Tibial nerve (tissue), 4 donors: ENCODE measurements around the gene HES4.

Experiments
- EP300 ChIP-seq, 2 donors: sonication (generic); formaldehyde crosslinking; IDR thresholded peaks; one replicate each; pipeline ENCODE4 v1.6.1; 2017; ENCODE audit warnings: antibody characterized with exemption in 2 of 2, mild to moderate bottlenecking in 1 of 2
- POLR2A ChIP-seq, 2 donors: fragments of 450-650 bp; IDR thresholded peaks; one replicate each; pipeline ENCODE4 v1.6.1; 2017; ENCODE audit warnings: antibody characterized with exemption in 2 of 2, mild to moderate bottlenecking in 2 of 2, moderate library complexity in 2 of 2
- TF ChIP-seq, protein P1 (sequence below), 5 experiments: fragments of 200-600 bp in 3 of 5; fragments of 450-650 bp in 2 of 5; sonication (generic) in 3 of 5; IDR thresholded peaks; one replicate each; pipeline ENCODE4 v1.5.1; 2016 to 2019; ENCODE audit warnings: antibody characterized with exemption in 5 of 5, mild to moderate bottlenecking in 3 of 5, moderate library complexity in 2 of 5

DNA sequence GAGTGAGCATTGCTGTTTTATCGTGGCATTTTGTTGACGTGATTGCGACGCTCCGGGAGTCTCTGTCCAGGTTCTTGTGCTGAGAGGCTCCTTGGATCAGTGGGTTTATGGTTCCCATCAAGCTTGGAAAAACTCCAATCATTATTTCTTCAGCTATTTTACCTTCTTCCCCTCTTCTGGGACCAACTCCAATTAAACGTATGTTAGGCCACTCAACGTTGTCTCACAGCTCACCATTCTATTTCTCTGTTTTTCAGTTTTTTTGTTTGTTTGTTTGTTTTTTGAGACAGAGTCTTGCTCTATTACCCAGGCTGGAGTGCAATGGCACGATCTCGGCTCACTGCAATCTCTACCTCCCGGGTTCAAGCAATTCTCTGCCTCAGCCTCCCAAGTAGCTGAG is 8.0 kb downstream of the HES4 start:
- TF ChIP-seq, protein P1, sequence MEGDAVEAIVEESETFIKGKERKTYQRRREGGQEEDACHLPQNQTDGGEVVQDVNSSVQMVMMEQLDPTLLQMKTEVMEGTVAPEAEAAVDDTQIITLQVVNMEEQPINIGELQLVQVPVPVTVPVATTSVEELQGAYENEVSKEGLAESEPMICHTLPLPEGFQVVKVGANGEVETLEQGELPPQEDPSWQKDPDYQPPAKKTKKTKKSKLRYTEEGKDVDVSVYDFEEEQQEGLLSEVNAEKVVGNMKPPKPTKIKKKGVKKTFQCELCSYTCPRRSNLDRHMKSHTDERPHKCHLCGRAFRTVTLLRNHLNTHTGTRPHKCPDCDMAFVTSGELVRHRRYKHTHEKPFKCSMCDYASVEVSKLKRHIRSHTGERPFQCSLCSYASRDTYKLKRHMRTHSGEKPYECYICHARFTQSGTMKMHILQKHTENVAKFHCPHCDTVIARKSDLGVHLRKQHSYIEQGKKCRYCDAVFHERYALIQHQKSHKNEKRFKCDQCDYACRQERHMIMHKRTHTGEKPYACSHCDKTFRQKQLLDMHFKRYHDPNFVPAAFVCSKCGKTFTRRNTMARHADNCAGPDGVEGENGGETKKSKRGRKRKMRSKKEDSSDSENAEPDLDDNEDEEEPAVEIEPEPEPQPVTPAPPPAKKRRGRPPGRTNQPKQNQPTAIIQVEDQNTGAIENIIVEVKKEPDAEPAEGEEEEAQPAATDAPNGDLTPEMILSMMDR (IDR thresholded peaks at IDR 0.05), result no peak
- TF ChIP-seq POLR2A (IDR thresholded peaks at IDR 0.05) (no peak), EP300 (IDR thresholded peaks at IDR 0.05) (no peak)
